CD4-positive, alpha-beta T cell treated with Interleukin-4 for 1 hour (primary cell): Measurements from ENCODE around the gene FKBP14.

Experiments
- DNase-seq, 2 donors: peaks; one replicate each; pipeline ENCODE4 v3.0.0-alpha.2; 2020 to 2022

The FKBP14 gene

GRCh38 chr7:30026229-30027064 lies at the start of gene FKBP14:
Gene FKBP14 (minus strand): TSS chr7:30026702. CDS start chr7:30026508, 194 bp downstream.
- peak; percentile 95 for DNase-seq

- DNase-seq = peak in 1 of 2 donors; percentile 24
Measured at GRCh38 chr7:30074422-30075030, 48.0 kb upstream of the FKBP14 start.

GRCh38 chr7:30072735-30073134 lies 46.2 kb upstream of the FKBP14 start:
- DNase-seq = no peak

GRCh38 chr7:30070052-30070451 lies 43.5 kb upstream of the FKBP14 start:
- DNase-seq = no peak

DNA sequence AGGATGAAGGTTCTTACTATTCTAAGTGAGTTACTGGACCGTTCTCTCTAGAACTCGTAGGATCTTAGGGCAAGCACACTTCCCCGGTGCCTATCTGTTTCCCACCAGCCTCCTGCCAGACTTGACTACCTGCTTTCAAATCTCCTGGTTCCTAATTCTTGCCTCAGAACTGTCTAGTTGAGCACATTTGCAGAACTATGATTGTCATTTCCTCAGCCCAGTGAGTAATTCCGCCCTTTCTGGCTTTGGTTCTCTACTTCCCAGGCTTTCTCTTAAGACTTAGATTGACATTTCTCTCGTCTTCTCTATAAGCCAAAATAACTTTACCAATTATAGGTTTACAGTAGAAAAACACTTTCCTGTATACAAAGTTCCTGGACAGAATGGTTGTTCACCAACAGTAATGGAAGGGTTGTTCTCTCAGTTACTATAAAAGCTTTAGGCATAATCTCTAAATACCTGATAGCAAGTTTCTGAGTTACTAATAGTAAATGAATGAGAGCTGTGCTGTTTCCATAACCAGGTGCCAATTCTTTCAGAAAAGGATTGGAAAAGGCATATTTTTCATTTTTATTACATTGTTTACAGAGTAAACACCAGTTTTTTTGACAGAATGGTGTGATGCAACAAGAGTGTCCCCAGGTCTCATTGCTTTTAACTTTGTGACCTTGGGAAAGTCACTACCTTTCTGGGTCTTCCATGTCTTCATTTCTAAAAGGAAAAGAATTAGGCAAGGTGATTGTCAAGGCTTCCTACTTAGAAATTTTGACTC lies 42.8 kb upstream of the FKBP14 start:
- DNase-seq = no peak

- no peak for DNase-seq
Measured at GRCh38 chr7:30068117-30068516, 41.6 kb upstream of the FKBP14 start.

DNA sequence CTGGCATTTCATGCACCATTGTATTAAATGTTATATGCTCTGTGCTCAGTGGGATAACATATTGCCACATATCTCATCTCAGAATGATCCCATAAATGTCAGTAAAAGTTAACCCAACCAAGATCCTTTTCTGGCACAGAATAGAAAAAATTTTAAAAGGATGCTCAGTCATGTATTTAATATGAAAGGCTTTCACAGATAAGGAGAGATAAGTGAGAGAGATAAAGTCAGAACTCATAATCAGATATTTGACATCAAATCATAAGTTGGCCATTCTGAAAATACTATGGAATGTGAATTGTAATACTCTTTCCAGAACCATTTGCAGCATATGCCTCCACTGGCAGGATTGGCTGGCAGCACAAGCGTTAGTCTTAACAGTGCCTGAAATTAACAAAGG lies 40.2 kb upstream of the FKBP14 start:
- DNase-seq = no peak

- no peak for DNase-seq
Measured at GRCh38 chr7:30065746-30066145, 39.2 kb upstream of the FKBP14 start.

- DNase-seq = peak in 1 of 2 donors; percentile 30
Measured at GRCh38 chr7:30062587-30062986, 36.1 kb upstream of the FKBP14 start.

GRCh38 chr7:30061786-30062185 lies 35.3 kb upstream of the FKBP14 start:
- peak; percentile 43 to 47 for DNase-seq

DNA sequence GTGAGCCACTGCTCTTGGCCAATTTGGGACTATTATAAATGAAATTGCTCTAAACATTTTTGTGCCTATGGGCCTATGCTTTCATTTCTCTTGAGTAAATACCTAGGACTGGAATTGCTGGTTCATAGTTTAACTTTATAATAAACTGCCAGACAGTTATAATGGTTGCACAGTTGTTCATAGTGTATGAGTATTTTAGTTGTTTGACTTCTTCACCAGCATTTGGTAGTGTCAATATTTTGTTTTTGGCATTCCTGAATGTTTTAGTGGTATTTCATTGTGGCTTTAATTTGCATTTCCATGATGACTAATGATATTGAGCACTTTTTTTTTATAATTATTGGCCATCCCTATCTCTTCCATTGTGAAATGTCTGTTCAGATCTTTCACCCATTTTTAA lies 31.2 kb upstream of the FKBP14 start:
- no peak for DNase-seq

- no peak for DNase-seq
Measured at GRCh38 chr7:30053068-30053467, 26.6 kb upstream of the FKBP14 start.

DNA sequence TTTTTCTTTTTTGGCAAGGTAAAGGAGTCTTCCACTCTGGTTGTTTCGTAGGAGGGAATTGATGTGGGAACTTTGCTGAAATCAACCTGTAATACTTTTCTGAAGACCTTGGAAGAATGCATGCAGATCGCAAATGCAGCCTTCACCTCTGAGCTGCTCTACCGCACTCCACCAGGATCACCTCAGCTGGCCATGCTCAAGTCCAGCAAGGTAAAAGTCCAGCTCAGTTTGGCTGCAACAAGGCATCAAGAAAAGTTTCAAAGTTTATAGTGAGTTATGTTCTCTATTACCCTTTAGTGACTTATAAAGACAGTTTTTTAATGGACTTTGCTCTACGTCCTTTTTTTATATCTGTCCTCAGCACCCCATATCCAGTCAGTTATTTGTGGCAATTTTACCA lies 22.7 kb upstream of the FKBP14 start:
- no peak for DNase-seq

DNA sequence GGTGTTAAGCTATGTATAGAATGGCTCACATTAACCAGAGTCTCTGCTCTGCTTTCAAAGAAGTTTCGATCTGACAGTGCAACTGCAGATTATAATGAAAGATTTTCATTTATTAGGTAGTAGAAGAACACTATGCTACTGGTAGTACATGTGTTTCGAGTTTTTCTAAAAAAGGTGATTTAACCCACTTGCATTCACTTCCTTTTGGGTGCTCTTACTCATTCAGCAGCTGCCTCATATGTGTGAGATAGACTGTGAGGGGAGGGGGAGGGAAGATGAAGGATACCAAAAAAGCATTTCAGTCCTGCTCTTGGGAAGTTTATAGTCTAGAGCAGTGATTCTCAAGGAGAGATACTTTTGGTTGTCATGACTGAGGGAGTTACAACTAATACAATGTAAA lies 22.1 kb upstream of the FKBP14 start:
- DNase-seq = no peak

DNA sequence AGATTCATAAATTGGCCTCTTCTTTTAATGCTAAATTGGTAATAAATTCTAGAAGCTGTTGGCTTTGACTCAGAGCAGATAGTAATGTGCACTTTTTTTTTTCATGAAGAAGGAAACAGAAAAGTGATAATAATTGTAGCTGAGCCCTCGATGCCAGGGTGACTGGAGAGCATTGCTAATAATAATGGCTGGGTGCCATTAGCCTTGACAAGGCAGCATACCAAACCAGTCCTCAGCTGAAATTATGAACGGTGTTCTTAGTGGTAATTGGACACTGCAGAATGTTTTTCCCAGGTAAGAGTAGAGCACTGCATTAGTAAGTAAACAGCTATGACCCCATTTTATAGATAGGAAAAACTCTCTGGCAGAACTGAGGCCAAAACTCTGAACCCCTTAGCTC lies 20.6 kb upstream of the FKBP14 start:
- DNase-seq = no peak

GRCh38 chr7:30046127-30046770 lies 19.7 kb upstream of the FKBP14 start:
- DNase-seq = no peak

DNA sequence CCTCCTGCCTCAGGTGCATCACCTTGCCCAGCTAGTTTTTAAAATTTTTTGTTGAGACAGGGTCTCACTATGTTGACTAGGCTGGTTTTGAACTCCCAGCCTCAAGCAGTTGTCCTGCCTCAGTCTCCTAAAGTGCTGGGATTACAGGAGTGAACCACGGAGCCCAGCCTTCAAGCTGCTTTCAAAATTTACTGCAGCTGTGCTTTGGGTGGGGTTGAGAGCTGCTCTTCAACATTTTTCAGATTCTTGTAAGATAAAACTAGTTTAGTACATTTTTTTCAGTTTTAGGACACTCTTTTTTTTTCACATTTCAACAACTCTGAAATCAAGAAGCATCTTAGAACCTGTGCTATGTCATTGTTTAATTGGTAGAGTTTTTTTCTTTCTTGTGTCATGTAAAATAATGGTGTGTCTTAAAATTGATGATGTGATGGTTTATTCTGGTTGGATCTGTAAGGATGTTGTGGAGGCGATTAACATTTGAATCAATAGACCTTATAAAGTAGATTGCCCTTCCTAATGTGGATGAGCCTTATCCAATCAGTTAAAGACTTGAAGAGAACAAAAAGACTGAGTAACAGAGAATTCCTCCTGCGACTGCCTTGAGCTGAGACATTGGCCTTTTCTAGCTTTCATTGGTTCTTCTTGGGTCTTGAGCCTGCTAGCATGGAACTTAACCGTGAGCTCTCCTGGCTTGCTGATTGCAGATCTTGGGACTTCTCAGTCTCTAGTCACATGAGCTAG lies 15.2 kb upstream of the FKBP14 start:
- no peak for DNase-seq

DNA sequence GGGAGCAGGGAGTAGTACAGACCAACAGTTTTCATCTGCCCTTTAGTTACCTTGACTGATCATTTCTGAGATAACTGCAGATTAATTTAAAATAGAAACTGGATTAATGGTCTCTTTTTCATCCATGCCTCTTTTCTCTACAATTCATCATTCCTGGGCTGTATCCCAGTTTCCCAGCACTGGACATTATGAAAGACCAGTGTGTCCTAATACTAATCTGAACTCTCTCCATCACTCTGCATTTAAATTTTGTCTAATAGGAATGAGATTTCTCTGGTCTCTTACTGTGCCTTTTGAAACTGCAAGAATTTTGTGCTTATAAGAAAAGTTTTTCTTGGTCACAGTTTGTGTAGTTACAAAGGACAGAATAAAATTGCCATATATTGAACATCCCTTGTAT lies 14.4 kb upstream of the FKBP14 start:
- DNase-seq = no peak

DNA sequence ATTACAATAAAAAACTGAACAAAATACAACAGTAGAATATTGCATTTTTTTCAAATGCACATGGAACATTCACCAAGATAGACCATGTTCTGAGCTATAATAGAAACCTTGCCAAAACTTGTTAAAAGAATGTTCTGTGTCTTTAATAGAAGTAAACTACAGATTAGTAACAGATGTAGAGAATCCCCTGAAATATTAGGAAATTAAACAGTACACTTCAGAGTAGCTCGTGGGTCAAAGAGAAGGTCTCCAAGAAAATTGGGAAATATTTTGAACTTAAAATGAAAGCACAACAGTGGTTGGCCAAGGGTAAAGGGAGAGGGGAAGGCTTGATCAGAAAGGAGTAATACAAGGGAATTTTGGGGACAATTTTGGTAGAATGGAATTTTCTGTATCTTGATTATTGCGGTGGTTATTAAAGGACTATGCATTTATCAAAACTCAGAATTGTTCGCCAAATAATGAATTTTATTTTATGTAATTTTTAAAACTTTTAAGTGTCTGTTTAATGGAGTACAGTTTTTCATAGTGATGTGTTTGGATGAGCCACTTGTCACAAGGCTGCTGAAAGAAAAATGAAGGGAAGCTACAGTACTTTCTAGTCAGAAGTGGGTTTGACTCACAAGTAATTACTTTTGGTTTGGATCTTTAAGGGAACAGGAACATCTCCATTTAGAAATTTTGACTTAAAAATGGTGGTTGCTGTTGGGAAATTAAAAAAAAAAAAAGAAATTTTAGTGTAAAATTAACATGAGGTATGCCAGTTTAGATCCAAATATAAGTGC lies 11.9 kb upstream of the FKBP14 start:
- no peak for DNase-seq

- no peak for DNase-seq
Measured at GRCh38 chr7:30036220-30036619, 9.7 kb upstream of the FKBP14 start.

DNA sequence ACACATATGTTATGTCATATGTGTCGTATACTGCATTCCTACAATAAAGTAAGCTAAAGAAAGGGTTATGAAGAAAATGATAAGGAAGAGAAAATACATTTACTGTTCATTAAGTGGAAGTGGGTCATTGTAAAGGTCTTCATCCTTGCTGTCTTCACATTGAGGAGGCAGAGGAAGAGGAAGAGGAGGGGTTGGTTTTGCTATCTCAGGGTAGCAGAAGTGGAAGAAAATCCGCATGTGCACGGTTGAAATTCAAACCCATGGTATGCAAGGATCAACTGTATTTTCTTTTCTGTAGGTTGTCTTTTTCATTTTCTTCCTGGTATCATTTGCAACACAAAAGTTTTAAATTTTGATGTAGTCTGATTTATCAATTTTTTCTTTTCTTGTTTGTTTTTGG lies 8.0 kb upstream of the FKBP14 start:
- DNase-seq = no peak
